OCI-LY1 (cell line): Measurements from ENCODE around the gene CACNG1.

Experiments
- H2AFZ ChIP-seq: fragments of 200-600 bp; sonication (generic), shearing (Covaris generic); 2 replicates; pipeline ENCODE4 v1.6.0; 2014; ENCODE audit warnings: antibody characterized with exemption, mild to moderate bottlenecking, low read length
- H3F3A ChIP-seq: fragments of 200-600 bp; sonication (generic), shearing (Covaris generic); 2 replicates; pipeline ENCODE4 v1.6.0; 2014; ENCODE audit warnings: mild to moderate bottlenecking, antibody characterized with exemption, low read length, moderate library complexity; ENCODE audit not compliant: insufficient read depth
- H3K27ac ChIP-seq: fragments of 200-600 bp; sonication (generic); 2 replicates; pipeline ENCODE4 v1.5.1; 2014; ENCODE audit warnings: low read length, mixed run types, mild to moderate bottlenecking, low read depth; ENCODE audit not compliant: poor library complexity, severe bottlenecking
- H3K27me3 ChIP-seq: fragments of 200-600 bp; sonication (generic); 2 replicates; pipeline ENCODE4 v1.6.0; 2014; ENCODE audit warnings: antibody characterized with exemption, mild to moderate bottlenecking, low read length, moderate library complexity; ENCODE audit not compliant: insufficient read depth
- H3K36me3 ChIP-seq: fragments of 200-600 bp; sonication (generic); 2 replicates; pipeline ENCODE4 v1.6.1; 2014; ENCODE audit warnings: mild to moderate bottlenecking, antibody characterized with exemption, low read length, moderate library complexity, mixed read lengths; ENCODE audit not compliant: insufficient read depth
- H3K4me1 ChIP-seq: fragments of 200-600 bp; sonication (generic); 2 replicates; pipeline ENCODE4 v1.5.1; 2014; ENCODE audit warnings: mild to moderate bottlenecking, low read length, moderate library complexity; ENCODE audit not compliant: insufficient read depth, severe bottlenecking
- H3K4me2 ChIP-seq: fragments of 200-600 bp; sonication (generic), shearing (Covaris generic); 2 replicates; pipeline ENCODE4 v1.6.1; 2014; ENCODE audit warnings: low read length
- H3K4me3 ChIP-seq: fragments of 200-600 bp; sonication (generic); 2 replicates; pipeline ENCODE4 v1.5.1; 2014; ENCODE audit warnings: low read length, low read depth, mild to moderate bottlenecking, mixed read lengths; ENCODE audit not compliant: poor library complexity, severe bottlenecking
- H3K79me2 ChIP-seq: fragments of 200-600 bp; shearing (Covaris generic); 2 replicates; pipeline ENCODE4 v1.6.1; 2016; ENCODE audit warnings: mixed run types, low read length, mixed read lengths; ENCODE audit not compliant: insufficient read depth
- H3K9ac ChIP-seq: fragments of 200-600 bp; sonication (generic), shearing (Covaris generic); 2 replicates; pipeline ENCODE4 v1.6.1; 2014; ENCODE audit warnings: mild to moderate bottlenecking, low read length, mixed read lengths
- H3K9me2 ChIP-seq: fragments of 200-600 bp; sonication (generic), shearing (Covaris generic); 2 replicates; pipeline ENCODE4 v1.6.1; 2014; ENCODE audit warnings: low read depth, mild to moderate bottlenecking, low read length, mixed read lengths
- H3K9me3 ChIP-seq: fragments of 200-600 bp; shearing (Covaris generic); 2 replicates; pipeline ENCODE4 v1.6.1; 2014; ENCODE audit warnings: low read length, mixed read lengths
- H4K20me1 ChIP-seq: fragments of 200-600 bp; sonication (generic), shearing (Covaris generic); 2 replicates; pipeline ENCODE4 v1.6.0; 2016; ENCODE audit warnings: mild to moderate bottlenecking, low read length; ENCODE audit not compliant: insufficient read depth
- EZH2 ChIP-seq: fragments of 200-600 bp; sonication (generic), shearing (Covaris generic); IDR thresholded peaks from 2 replicates; pipeline ENCODE4 v1.8.0; 2017; ENCODE audit warnings: borderline replicate concordance, mixed run types, mild to moderate bottlenecking, antibody characterized with exemption, low read length, moderate library complexity, mixed read lengths
- TF ChIP-seq, protein P1 (sequence below): fragments of 200-600 bp; sonication (generic), shearing (Covaris generic); IDR thresholded peaks from 2 replicates; pipeline ENCODE4 v1.5.1; 2017; ENCODE audit warnings: mild to moderate bottlenecking, antibody characterized with exemption, low read length, moderate library complexity, mixed read lengths

Gene CACNG1

DNA sequence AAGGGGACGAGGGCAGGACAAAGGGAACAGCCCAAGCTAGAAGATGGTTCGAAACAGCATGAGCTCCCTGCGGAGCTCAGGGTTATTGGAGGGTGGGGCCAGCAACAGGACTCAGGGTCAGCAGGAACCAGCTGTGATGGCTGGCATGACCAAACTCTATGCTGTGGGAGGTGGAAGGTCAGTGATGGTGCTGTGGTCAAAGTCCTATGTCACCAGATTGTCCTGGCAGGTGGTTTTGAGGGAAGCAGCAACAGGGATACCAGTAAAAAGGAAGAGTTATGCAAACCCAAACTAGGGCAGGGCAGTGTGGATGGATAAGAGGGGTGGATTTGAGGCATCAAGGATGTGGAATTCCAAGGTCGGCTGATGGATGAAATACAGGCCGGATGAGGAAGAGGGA, 47.4 kb upstream of the CACNG1 start:
- Histone ChIP-seq H3K9me2 (no peaks in the 10 kb centered on the region), H3K4me3 (no peak overlapping the region), H3K27ac (no peak overlapping the region), H4K20me1 (no peaks in the 10 kb centered on the region), H3F3A (no peaks in the 10 kb centered on the region), H3K9ac (no peak overlapping the region), H3K36me3 (no peaks in the 10 kb centered on the region), H3K4me2 (no peak overlapping the region), H3K9me3 (no peaks in the 10 kb centered on the region), H3K4me1 (no peaks in the 10 kb centered on the region), H3K27me3 (peaks cover 7% of the 10 kb centered on the region; the same call in 1 of the 2 replicates), H3K79me2 (no peaks in the 10 kb centered on the region), H2AFZ (no peak overlapping the region)
- TF ChIP-seq, protein P1, sequence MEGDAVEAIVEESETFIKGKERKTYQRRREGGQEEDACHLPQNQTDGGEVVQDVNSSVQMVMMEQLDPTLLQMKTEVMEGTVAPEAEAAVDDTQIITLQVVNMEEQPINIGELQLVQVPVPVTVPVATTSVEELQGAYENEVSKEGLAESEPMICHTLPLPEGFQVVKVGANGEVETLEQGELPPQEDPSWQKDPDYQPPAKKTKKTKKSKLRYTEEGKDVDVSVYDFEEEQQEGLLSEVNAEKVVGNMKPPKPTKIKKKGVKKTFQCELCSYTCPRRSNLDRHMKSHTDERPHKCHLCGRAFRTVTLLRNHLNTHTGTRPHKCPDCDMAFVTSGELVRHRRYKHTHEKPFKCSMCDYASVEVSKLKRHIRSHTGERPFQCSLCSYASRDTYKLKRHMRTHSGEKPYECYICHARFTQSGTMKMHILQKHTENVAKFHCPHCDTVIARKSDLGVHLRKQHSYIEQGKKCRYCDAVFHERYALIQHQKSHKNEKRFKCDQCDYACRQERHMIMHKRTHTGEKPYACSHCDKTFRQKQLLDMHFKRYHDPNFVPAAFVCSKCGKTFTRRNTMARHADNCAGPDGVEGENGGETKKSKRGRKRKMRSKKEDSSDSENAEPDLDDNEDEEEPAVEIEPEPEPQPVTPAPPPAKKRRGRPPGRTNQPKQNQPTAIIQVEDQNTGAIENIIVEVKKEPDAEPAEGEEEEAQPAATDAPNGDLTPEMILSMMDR, result no peak
- TF ChIP-seq EZH2, result no peak

DNA sequence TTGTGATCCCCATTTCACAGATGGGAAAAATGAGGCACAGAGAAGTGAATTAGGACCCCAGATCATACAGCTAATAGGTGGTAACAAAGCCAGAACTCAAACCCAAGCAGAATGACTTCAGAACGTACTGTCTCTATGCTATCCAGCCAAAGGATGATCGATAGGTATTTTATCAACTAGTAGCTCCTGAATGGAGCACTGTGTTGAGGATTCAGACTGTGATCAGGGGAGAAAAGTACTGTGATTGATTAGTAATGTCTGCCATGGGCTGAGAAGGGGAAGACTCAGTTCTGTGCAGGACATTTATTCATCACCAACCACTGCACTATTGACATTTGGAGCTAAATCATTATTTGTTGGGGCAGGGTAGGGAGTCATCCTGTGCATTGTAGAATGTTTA, 41.1 kb upstream of the CACNG1 start:
- H3K4me2 ChIP-seq, result no peak overlapping the region
- H3F3A ChIP-seq, result no peaks in the 10 kb centered on the region
- H3K4me1 ChIP-seq, result no peaks in the 10 kb centered on the region
- no peaks in the 10 kb centered on the region for H3K79me2 ChIP-seq
- H3K9me3 ChIP-seq, result 0 out of 2 replicates have a peak, but pooled peaks cover 3% of the 10 kb centered on the region
- H4K20me1 ChIP-seq, result no peaks in the 10 kb centered on the region
- peaks cover 3% of the 10 kb centered on the region; the same call in 1 of the 2 replicates for H3K27me3 ChIP-seq
- no peak overlapping the region for H3K4me3 ChIP-seq
- H3K9ac ChIP-seq, result no peak overlapping the region
- H2AFZ ChIP-seq, result no peak overlapping the region
- H3K9me2 ChIP-seq, result no peaks in the 10 kb centered on the region
- no peak for TF ChIP-seq EZH2
- TF ChIP-seq, protein P1, result no peak
- H3K36me3 ChIP-seq, result no peaks in the 10 kb centered on the region; the same call in 1 of the 2 replicates
- H3K27ac ChIP-seq, result no peak overlapping the region

DNA sequence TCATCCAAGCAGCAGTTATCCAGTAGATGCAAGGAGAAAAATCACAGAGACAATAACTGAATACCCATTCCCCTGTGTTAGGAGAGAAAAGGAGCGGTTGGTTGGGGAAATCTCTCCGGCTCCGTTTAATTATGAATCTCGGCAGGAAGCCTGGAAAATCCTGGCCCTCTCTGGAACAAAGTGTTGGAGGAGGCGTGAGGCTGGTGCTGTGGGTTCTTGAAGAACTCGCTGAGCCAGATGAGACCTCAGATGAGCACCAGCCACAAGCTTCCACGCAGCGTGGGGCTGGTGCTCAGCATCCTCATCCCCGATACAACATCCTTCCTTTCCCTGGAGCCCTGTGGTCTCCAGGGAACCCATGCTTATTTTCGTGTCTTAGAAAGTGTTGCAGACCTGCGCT, 40.2 kb upstream of the CACNG1 start:
- H3K4me1 ChIP-seq, result no peaks in the 10 kb centered on the region
- no peak overlapping the region for H2AFZ ChIP-seq
- H3K9ac ChIP-seq, result no peak overlapping the region
- no peak overlapping the region for H3K4me3 ChIP-seq
- H3K36me3 ChIP-seq, result no peaks in the 10 kb centered on the region; the same call in 1 of the 2 replicates
- TF ChIP-seq EZH2, result no peak
- TF ChIP-seq, protein P1, result no peak
- no peaks in the 10 kb centered on the region for H3F3A ChIP-seq
- 0 out of 2 replicates have a peak, but pooled peaks cover 3% of the 10 kb centered on the region for H3K9me3 ChIP-seq
- no peak overlapping the region for H3K27ac ChIP-seq
- peaks cover 3% of the 10 kb centered on the region; the same call in 1 of the 2 replicates for H3K27me3 ChIP-seq
- H4K20me1 ChIP-seq, result no peaks in the 10 kb centered on the region
- H3K9me2 ChIP-seq, result no peaks in the 10 kb centered on the region
- H3K79me2 ChIP-seq, result no peaks in the 10 kb centered on the region
- no peak overlapping the region for H3K4me2 ChIP-seq
